Epithelial cell of proximal tubule (primary cell): ENCODE data around the gene OSBPL5. TPM values are rescaled to one million over a fixed set of nuclear protein-coding genes. Genes with fewer than 3 reads are reported as not detected.

Experiments used
- DNase-seq: peaks from one replicate; pipeline ENCODE4 v3.0.0-alpha.2; 2011; ENCODE audit warnings: low read depth
- H3K4me3 ChIP-seq: 2 replicates; pipeline ENCODE4 v1.5.1; 2011; ENCODE audit warnings: low read depth, mild to moderate bottlenecking, low read length
- total RNA-seq: library from RNA; depleted of rRNA; stranded (reverse); fragments of >200 nt; gene quantifications from 2 replicates; pipeline ENCODE4 v1.2.3, GENCODE V29; 2015
- TF ChIP-seq, protein P1 (sequence below): conservative IDR thresholded peaks from 2 replicates; pipeline ENCODE4 v1.5.1; 2012; ENCODE audit warnings: low read depth, mild to moderate bottlenecking, low read length

Gene OSBPL5
- total RNA-seq, 1 donor from 2014 or later: 25.3 TPM

- TF ChIP-seq, protein P1, sequence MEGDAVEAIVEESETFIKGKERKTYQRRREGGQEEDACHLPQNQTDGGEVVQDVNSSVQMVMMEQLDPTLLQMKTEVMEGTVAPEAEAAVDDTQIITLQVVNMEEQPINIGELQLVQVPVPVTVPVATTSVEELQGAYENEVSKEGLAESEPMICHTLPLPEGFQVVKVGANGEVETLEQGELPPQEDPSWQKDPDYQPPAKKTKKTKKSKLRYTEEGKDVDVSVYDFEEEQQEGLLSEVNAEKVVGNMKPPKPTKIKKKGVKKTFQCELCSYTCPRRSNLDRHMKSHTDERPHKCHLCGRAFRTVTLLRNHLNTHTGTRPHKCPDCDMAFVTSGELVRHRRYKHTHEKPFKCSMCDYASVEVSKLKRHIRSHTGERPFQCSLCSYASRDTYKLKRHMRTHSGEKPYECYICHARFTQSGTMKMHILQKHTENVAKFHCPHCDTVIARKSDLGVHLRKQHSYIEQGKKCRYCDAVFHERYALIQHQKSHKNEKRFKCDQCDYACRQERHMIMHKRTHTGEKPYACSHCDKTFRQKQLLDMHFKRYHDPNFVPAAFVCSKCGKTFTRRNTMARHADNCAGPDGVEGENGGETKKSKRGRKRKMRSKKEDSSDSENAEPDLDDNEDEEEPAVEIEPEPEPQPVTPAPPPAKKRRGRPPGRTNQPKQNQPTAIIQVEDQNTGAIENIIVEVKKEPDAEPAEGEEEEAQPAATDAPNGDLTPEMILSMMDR: no peak
- DNase-seq: no peak
- H3K4me3 ChIP-seq: no peak overlapping the region
Observed at GRCh38 chr11:3197044-3197695, 32.1 kb upstream of the OSBPL5 start.

- TF ChIP-seq, protein P1: no peak
- no peak overlapping the region for H3K4me3 ChIP-seq
- no peak for DNase-seq
Observed at GRCh38 chr11:3196161-3197043, 31.3 kb upstream of the OSBPL5 start.

GRCh38 chr11:3195251-3196160, 30.4 kb upstream of the OSBPL5 start:
- DNase-seq: no peak
- TF ChIP-seq, protein P1: peak; percentile 65
- H3K4me3 ChIP-seq: no peak overlapping the region

DNA sequence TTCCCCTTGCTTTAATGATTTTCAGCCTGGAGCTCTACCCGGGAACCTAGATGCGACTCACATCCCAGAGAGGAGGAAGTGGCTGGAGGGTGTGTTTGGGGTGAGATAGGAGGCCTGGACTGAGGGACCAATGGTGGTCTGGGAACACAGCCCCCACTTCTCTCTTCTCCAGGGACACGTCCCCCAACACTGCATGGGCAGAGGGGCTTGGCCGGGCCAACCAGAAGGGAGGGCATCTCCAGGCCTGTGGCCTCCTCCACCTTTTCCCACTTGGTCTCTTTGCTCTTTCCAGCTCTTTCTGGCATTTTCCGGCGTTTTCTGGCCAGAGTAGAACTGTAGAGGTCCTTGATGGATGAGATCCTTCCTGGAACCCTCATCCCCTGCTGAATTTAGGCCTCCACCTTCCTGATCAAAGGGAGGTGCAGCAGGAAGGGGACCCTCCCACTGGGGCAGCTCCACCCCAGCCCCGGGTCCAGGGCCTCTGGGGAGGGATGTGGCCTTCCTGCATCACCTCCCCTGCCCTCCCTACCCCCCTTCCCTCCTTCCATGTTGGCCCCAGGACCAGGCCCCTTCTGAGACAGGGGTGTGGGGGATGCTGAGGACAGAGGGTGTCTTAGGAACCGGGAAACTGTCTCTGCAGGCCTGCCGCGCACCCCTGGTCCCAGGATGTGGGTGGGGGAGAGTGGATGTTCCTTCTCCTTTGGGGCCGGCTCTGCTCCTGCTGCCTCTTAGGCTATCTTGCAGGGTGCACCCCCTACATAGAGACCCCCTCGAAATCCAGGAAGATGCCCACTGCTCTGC, 29.1 kb upstream of the OSBPL5 start:
- no peak for DNase-seq
- no peak overlapping the region for H3K4me3 ChIP-seq
- TF ChIP-seq, protein P1: no peak

DNA sequence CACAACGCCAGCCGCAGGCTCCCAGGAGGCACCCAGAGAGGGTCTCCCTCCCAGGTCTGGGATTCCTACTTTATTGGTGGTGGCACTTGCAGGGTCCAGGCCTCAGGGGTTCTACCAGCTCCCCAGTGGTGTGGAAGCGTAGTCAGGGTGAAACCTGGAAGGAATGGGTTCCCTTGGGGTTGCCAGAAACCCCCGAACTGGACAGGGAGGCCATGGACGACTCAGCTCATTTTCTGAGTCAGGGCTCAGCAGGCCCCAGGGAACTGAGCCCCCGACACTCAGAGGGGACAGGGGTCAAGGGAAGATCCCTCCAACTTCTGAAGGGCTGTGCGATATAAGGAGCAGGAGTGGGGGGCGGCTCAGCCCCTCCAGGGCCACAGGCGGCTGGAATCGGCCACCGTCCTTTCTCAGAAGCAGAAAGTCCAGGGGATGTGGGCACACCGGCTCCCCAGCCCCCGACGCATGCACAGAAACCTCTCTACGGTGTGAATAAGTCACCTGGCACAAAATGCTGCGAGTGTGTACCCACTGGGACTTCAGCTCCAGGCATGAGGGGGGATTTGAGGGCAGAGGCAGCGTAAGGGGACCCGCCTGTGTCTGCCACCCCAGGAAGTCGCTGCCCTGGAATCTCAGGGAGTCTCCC, 28.4 kb upstream of the OSBPL5 start:
- no peak for DNase-seq
- TF ChIP-seq, protein P1: no peak
- no peak overlapping the region for H3K4me3 ChIP-seq
